Testis (tissue), 3 donors: ENCODE results near the gene HSDL1. TPM values are rescaled to one million over a fixed set of nuclear protein-coding genes. Genes with fewer than 3 reads are reported as not detected.
A peak's percentile ranks its signal among the peaks of the same experiment; 100 is the strongest.

Experiments
- DNase-seq: peaks from one replicate; pipeline ENCODE4 v3.0.0-alpha.2; 2019
- H3K27ac ChIP-seq, 2 donors: fragments of 200-600 bp; sonication (generic); one replicate each; pipeline ENCODE4 v1.5.1; 2019
- H3K27me3 ChIP-seq: fragments of 200-600 bp; sonication (generic); one replicate; pipeline ENCODE4 v1.5.1; 2019
- H3K36me3 ChIP-seq: fragments of 200-600 bp; sonication (generic); one replicate; pipeline ENCODE4 v1.5.1; 2017; ENCODE audit warnings: low read depth; ENCODE audit errors: missing control alignments
- H3K4me1 ChIP-seq: fragments of 200-600 bp; sonication (generic); one replicate; pipeline ENCODE4 v1.5.1; 2019
- H3K4me3 ChIP-seq, 2 donors: fragments of 200-600 bp; sonication (generic); one replicate each; pipeline ENCODE4 v1.5.1; 2017 to 2019
- H3K9me3 ChIP-seq: fragments of 200-600 bp; sonication (generic); one replicate; pipeline ENCODE4 v1.5.1; 2017
- POLR2A ChIP-seq: fragments of 450-650 bp; IDR thresholded peaks from one replicate; pipeline ENCODE4 v1.6.1; 2017; ENCODE audit warnings: antibody characterized with exemption, mild to moderate bottlenecking, moderate library complexity
- WGBS, 2 donors: methylation state at CpG; one replicate each; pipeline ENCODE4 v1.1.5; 2018; 5-methylcytosine and 5-hydroxymethylcytosine counted together
- intact Hi-C: fragments of 100-400 bp; cut with DNase I; formaldehyde crosslinking; loops from one replicate; pipeline ENCODE4 v1.15.1; 2023; ENCODE audit warnings: low total_unique reads
- polyA plus RNA-seq: library from polyadenylated mRNA; stranded (reverse); fragments of 350-450 nt; fragmentation: Illumina TruSeq; extraction: RNeasy Lipid Tissue Mini Kit (QIAGEN cat#74804); gene quantifications from one replicate; pipeline ENCODE4 v1.2.3, GENCODE V29; 2014; ENCODE audit warnings: low read depth, low replicate concordance; ENCODE audit not compliant: insufficient read depth
- total RNA-seq, 2 donors: library from RNA; depleted of rRNA; stranded (reverse); fragments of >200 nt; gene quantifications; one replicate each; pipeline ENCODE4 v1.2.3, GENCODE V29; 2016
- TF ChIP-seq, protein P1 (sequence below), 3 experiments: fragments of 450-650 bp in 2 of 3; fragments of 200-600 bp in 1 of 3; sonication (generic) in 1 of 3; IDR thresholded peaks; one replicate each; pipeline ENCODE4 v1.5.1; 2016 to 2019; ENCODE audit warnings: antibody characterized with exemption in 3 of 3, mild to moderate bottlenecking in 2 of 3, moderate library complexity in 1 of 3

HSDL1 gene
- total and polyA plus RNA-seq, 3 donors from 2014 or later = 29.0 to 37.9 (median 31.3) TPM

DNA sequence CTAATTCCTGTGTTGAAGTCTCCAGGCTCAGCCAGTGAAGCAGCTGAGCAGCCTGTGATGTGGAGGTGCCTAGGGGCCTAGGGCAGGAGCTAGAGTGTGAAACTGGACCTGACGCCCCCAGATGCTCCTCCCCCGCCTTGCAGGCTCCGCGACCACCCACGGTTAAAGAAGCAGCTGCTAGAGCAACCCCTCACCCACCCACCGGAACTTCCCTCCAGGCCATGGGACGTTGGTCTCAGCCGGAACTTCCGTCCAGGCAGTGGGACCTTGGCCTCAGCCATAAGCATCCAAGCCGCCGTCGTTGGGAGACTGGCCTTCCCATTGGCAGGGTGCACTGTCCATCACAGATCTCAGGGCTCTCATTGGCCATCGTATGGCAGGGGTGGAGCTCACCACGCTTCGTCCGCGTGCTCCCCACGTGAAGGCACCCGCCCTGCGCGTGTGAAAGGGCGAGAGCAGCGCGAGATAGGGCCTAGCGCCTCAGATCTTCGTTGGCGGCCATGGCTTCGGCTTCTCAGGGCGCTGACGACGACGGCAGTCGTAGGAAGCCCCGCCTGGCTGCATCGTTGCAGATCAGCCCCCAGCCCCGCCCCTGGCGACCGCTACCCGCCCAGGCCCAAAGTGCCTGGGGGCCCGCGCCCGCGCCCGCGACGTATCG lies 45.9 kb upstream of the HSDL1 start, which contains the start of gene ADAD2:
TSS of gene ADAD2 (plus strand) at position 427 of the 658 bp plus-strand sequence. CDS start at position 501, 74 bp downstream.
- H3K27ac ChIP-seq = no peak within 1 kb of the TSS
- intact Hi-C loops = no loop called here

DNA sequence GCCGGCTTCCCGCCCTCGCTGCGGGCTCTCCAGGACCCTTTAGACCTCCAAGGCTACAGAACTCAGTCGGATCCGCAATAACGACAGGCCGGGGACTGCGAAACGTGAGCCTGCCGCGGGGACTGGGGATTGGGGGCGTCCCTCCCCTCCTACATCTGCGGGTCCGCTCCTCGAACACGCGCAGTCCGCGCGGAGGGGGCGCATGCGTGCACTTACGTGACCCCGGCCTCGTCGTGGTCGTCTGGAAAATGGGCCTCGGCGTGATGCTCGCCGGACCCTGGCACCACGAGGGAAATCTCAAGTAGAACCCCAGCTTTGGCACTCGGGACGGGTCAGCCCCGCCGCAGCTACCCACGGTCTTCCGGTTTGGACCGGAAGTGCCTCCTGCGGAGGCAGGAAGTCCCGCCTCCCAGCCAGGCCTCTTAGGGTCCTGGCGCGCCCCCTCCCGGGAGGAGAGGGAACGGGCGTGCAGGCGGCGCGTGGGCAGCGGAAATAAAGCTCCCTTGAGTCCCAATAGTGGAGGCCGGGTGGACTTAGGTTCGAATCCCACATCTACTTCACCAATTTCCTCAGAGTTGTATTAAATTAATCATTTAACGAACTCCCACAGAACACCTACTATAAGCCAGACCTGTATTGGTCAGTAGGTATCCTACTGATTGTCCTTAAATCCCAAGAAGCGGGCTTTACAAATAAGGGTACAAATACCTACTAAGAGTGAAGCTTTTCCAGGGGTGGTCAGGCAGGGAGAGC lies 41.9 kb upstream of the HSDL1 start, which contains the start of gene TAF1C:
TSS of gene TAF1C (minus strand) at position 373 of the 753 bp plus-strand sequence. CDS start 2,069 bp downstream, outside the sequence.
- 2 to 9% methylated on average over 14 to 55 of the region's 55 CpGs for WGBS, 2 donors
- DNase-seq = peak; percentile 97
- peak within 1 kb of the TSS; percentile 46 to 67 for H3K27ac ChIP-seq
- intact Hi-C loops = loop anchor here (10.0 kb wide), 1 partner anchor 222 kb away; the partner anchor contains the start of gene NECAB2
- H3K4me1 ChIP-seq = peaks cover 30% of the 10 kb centered on the region
- H3K9me3 ChIP-seq = no peaks in the 10 kb centered on the region
- H3K4me3 ChIP-seq = peak within 1 kb of the TSS; percentile 81 to 98
- no peaks in the 10 kb centered on the region for H3K36me3 ChIP-seq
- TF ChIP-seq POLR2A = no peak
- TF ChIP-seq, protein P1, sequence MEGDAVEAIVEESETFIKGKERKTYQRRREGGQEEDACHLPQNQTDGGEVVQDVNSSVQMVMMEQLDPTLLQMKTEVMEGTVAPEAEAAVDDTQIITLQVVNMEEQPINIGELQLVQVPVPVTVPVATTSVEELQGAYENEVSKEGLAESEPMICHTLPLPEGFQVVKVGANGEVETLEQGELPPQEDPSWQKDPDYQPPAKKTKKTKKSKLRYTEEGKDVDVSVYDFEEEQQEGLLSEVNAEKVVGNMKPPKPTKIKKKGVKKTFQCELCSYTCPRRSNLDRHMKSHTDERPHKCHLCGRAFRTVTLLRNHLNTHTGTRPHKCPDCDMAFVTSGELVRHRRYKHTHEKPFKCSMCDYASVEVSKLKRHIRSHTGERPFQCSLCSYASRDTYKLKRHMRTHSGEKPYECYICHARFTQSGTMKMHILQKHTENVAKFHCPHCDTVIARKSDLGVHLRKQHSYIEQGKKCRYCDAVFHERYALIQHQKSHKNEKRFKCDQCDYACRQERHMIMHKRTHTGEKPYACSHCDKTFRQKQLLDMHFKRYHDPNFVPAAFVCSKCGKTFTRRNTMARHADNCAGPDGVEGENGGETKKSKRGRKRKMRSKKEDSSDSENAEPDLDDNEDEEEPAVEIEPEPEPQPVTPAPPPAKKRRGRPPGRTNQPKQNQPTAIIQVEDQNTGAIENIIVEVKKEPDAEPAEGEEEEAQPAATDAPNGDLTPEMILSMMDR (IDR thresholded peaks at IDR 0.05) = peak; percentile 92 to 97 (median 94)
- H3K27me3 ChIP-seq = no peaks in the 10 kb centered on the region

More for the DNA sequence above, 45.9 kb upstream of the HSDL1 start, which contains the start of gene ADAD2:
- Histone ChIP-seq H3K4me1 (peaks cover 3% of the 10 kb centered on the region), H3K4me3 (peak within 1 kb of the TSS; percentile 38 to 61), H3K27me3 (no peaks in the 10 kb centered on the region), H3K9me3 (no peaks in the 10 kb centered on the region), H3K36me3 (no peaks in the 10 kb centered on the region)
- no peak for TF ChIP-seq POLR2A
- 73 to 77% methylated on average over 29 to 47 of the region's 47 CpGs for WGBS, 2 donors
- peak; percentile 88 for DNase-seq

DNA sequence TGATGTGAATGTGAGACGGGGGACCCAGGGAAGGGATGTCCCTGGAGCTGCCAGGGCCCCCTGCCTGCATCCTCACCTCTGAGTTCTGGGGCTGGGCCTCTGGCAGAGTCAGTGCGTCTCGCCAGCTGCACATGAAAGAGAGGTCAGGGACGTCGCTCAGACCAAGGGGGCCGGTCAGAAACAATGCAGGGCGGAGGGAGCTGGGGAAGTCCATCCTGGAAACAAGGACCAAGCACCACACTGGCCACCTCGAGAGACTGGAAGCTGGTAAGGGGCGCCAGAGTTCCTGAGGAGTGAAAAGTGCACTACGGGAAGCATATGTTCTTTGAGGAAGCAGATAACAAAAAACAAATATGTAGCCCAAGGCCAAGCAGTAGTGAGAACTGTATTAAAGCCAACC lies 39.8 kb upstream of the HSDL1 start:
- peaks cover 30% of the 10 kb centered on the region for H3K4me1 ChIP-seq
- WGBS, 2 donors = 34 to 36% methylated on average over 9 to 10 of the region's 10 CpGs
- no peak for DNase-seq
- no peaks in the 10 kb centered on the region for H3K36me3 ChIP-seq
- intact Hi-C loops = loop anchor here (10.0 kb wide), 1 partner anchor 220 kb away; the partner anchor contains the start of gene NECAB2
- TF ChIP-seq, protein P1 (IDR thresholded peaks at IDR 0.05) = no peak
- TF ChIP-seq POLR2A = no peak
- H3K27ac ChIP-seq = peak overlapping the region; percentile 33 to 50
- no peaks in the 10 kb centered on the region for H3K9me3 ChIP-seq
- no peaks in the 10 kb centered on the region for H3K27me3 ChIP-seq
- no peak overlapping the region for H3K4me3 ChIP-seq

DNA sequence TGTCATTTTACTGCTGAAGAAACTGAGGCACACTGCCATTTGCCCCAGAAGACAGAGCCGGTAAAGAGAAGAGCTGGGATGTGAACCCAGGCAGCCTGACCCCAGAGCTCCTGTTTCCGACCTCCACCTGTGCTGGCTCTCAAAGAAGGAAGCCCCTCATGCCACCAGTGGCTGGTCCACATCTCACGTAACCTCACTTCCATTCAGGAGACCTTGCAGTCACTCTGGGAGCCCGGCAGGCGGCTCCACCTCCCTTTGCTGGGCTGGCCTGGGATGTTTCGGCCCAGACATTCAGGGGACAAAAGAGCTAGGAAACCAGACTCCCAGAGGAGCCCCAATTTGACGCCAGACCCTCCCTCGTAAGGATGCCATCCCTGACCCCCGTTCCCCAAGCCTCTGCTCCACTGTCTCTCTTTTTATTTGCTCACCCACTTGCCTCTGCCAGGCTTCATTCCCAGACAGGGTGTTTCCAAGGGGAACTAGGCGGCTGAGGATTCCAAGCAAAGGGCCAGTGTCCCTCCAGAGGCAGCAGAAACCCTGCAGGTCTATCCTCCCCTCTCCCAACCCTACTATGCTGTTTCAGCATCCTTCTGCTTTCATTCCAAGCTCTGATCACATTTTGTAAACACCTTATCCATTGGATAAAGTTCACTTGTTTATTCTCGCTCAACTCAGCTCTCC lies 39.1 kb upstream of the HSDL1 start:
- TF ChIP-seq, protein P1 (IDR thresholded peaks at IDR 0.05) = peak in 2 of 3 experiments; percentile 17 to 38
- TF ChIP-seq POLR2A = no peak
- Histone ChIP-seq H3K9me3 (no peaks in the 10 kb centered on the region), H3K27ac (peak overlapping the region; percentile 33 to 50), H3K4me1 (peaks cover 30% of the 10 kb centered on the region), H3K27me3 (no peaks in the 10 kb centered on the region), H3K4me3 (no peak overlapping the region), H3K36me3 (no peaks in the 10 kb centered on the region)
- intact Hi-C loops = loop anchor here (10.0 kb wide), 1 partner anchor 219 kb away; the partner anchor contains the start of gene NECAB2
- DNase-seq = no peak
- 74 to 82% methylated on average over 10 to 11 of the region's 11 CpGs for WGBS, 2 donors
